ENCODE data around the gene FAM131B.

Gene FAM131B

DNA sequence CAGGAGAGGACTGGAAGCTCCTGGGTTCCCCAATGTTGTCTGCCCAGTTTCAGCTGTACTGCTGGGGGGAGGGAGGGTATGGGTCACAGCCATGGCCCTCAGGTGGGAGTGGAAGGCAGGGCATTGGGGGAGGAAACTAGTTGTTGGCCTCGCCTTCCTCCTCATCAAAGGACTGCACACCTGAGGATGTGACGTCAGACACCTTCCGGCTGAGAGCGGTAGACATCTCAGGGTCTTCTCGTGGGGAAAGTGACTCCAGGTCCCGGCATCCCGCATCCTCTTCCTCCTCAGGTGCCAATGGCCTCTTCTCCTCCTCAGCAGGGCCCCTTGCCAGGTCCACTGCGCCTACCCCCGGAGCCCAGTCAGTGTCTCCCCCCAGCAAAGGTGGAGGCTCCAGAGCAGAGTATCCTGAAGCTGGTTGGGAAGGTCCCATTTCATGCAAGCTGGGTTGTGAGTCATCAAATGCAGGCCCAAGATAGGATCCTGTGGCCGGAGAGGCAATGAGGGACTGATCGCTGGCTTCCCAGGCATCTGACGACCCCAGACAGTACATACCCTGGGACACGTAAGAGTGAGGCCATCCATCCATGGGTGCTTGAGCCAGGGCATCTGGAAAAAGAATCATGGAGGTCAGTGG, 6.0 kb downstream of the FAM131B start:
- Histone ChIP-seq H3K36me3 (ENCODE audit: control insufficient read depth in 1 of 2, insufficient read depth in 2 of 2, low read length in 2 of 2) (no peaks in the 10 kb centered on the region), H3K9ac (ENCODE audit: low read depth in 1 of 2, low read length in 2 of 2) (no peak overlapping the region), H3K27me3 (ENCODE audit: control insufficient read depth in 1 of 2, insufficient read depth in 2 of 2, low read length in 2 of 2) (peaks cover 0 to 3% of the 10 kb centered on the region in 2 donors), H3K4me1 (ENCODE audit: control insufficient read depth in 1 of 2, insufficient read depth in 2 of 2, low read length in 2 of 2) (no peaks in the 10 kb centered on the region), H3K9me3 (ENCODE audit: control insufficient read depth in 1 of 2, low read length in 2 of 2) (no peaks in the 10 kb centered on the region), H3K4me3 (ENCODE audit: low read depth in 1 of 2, low read length in 2 of 2) (no peak overlapping the region), H3K27ac (ENCODE audit: low read depth, low read length) (no peak overlapping the region)

DNA sequence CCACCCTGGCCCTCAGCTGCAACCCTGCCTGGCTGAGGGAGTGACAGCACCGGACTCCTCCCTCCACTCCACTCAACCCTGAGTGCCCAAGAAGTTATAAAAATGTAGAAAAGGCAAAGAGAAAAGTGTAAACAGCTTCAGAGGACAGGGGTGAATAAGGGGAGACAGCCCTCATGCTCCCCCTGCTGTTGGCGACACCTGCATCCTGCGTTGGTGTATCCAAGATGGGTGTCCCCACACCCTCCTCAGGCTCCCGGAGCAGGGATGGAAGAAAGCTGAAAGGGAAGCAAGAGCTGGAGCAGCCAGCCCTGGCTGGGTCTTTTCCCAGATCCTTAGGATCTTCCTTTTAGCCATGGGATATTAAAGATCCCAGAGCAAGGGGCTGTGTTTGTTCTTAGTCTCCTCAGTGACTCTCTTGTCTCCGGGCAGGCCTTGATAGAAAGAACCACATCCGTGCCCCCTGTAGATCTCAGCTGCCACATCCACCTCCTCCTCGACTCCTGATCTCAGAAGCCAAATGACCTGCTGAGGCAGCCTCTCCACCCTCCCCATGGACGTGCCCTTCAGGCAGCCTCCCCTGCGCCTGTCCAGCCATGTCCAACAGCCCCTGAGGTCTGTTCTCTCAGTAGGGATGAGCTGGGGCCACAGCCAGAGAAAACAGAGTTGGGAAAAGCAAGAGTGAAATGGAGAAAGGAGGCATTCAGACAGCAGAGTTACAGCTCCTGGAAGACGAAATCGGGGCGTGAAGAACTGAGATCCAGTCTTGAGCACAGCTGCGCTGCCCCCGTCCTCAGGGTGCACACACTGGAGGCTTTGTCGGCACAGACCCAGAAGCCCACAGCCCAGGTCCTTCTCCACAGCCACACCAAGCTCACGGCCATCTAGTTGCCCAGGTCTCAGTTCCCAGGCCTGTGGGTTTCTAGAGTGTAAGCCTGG, 6.8 kb downstream of the FAM131B start:
- H3K36me3 ChIP-seq (ENCODE audit: control insufficient read depth in 1 of 2, insufficient read depth in 2 of 2, low read length in 2 of 2): no peaks in the 10 kb centered on the region
- H3K9me3 ChIP-seq (ENCODE audit: control insufficient read depth in 1 of 2, low read length in 2 of 2): no peaks in the 10 kb centered on the region
- H3K27me3 ChIP-seq (ENCODE audit: control insufficient read depth in 1 of 2, insufficient read depth in 2 of 2, low read length in 2 of 2): peaks cover 0 to 3% of the 10 kb centered on the region in 2 donors
- no peak overlapping the region for H3K9ac ChIP-seq (ENCODE audit: low read depth in 1 of 2, low read length in 2 of 2)
- no peak overlapping the region for H3K27ac ChIP-seq (ENCODE audit: low read depth, low read length)
- H3K4me1 ChIP-seq (ENCODE audit: control insufficient read depth in 1 of 2, insufficient read depth in 2 of 2, low read length in 2 of 2): no peaks in the 10 kb centered on the region
- no peak overlapping the region for H3K4me3 ChIP-seq (ENCODE audit: low read depth in 1 of 2, low read length in 2 of 2)

DNA sequence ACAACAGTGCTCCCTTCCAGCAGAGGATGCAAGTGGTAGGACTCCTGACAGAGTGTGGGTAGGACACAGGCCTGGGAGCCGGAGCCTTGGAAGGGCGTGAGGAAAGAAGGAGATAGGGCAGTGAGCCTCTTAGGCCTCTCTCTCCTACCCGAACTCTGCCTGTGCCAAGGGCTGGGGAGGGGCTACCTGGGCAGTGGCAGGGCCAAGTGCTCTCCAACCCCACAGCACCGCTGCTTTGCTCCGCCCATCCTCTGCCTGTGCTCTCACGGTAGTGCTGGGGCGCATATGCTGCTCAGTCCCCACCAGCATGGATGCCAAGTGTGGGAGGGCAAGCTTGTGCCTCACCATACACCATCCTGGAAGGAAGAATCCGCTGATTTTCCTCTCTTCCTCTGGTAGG, 7.5 kb downstream of the FAM131B start:
- peaks cover 0 to 2% of the 10 kb centered on the region in 2 donors for H3K27me3 ChIP-seq (ENCODE audit: control insufficient read depth in 1 of 2, insufficient read depth in 2 of 2, low read length in 2 of 2)
- no peaks in the 10 kb centered on the region for H3K9me3 ChIP-seq (ENCODE audit: control insufficient read depth in 1 of 2, low read length in 2 of 2)
- no peak overlapping the region for H3K9ac ChIP-seq (ENCODE audit: low read depth in 1 of 2, low read length in 2 of 2)
- no peak overlapping the region for H3K27ac ChIP-seq (ENCODE audit: low read depth, low read length)
- no peak overlapping the region for H3K4me3 ChIP-seq (ENCODE audit: low read depth in 1 of 2, low read length in 2 of 2)
- no peaks in the 10 kb centered on the region for H3K36me3 ChIP-seq (ENCODE audit: control insufficient read depth in 1 of 2, insufficient read depth in 2 of 2, low read length in 2 of 2)
- no peaks in the 10 kb centered on the region for H3K4me1 ChIP-seq (ENCODE audit: control insufficient read depth in 1 of 2, insufficient read depth in 2 of 2, low read length in 2 of 2)

DNA sequence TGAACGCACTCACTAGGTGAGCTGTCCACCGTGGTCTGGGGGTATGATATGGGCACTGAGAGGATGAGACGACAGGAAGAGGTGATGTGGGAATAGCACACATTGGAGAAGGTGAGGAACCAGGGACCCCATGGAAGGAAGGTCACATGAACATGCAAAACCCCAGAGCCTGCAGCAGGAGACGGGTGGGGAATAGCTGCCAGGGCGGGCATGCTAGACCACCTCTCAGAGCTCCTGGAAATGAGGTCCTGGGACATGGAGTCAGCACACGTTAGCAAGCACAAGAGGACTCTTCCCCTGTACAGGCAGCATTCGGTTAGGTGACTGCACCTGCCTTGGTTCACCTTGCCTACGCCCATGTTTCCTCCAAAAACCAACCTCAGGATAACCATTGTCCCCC, 8.1 kb downstream of the FAM131B start:
- no peaks in the 10 kb centered on the region for H3K4me1 ChIP-seq (ENCODE audit: control insufficient read depth in 1 of 2, insufficient read depth in 2 of 2, low read length in 2 of 2)
- H3K27ac ChIP-seq (ENCODE audit: low read depth, low read length): no peak overlapping the region
- H3K9me3 ChIP-seq (ENCODE audit: control insufficient read depth in 1 of 2, low read length in 2 of 2): no peaks in the 10 kb centered on the region
- no peak overlapping the region for H3K9ac ChIP-seq (ENCODE audit: low read depth in 1 of 2, low read length in 2 of 2)
- H3K27me3 ChIP-seq (ENCODE audit: control insufficient read depth in 1 of 2, insufficient read depth in 2 of 2, low read length in 2 of 2): no peaks in the 10 kb centered on the region
- H3K4me3 ChIP-seq (ENCODE audit: low read depth in 1 of 2, low read length in 2 of 2): no peak overlapping the region
- H3K36me3 ChIP-seq (ENCODE audit: control insufficient read depth in 1 of 2, insufficient read depth in 2 of 2, low read length in 2 of 2): no peaks in the 10 kb centered on the region

DNA sequence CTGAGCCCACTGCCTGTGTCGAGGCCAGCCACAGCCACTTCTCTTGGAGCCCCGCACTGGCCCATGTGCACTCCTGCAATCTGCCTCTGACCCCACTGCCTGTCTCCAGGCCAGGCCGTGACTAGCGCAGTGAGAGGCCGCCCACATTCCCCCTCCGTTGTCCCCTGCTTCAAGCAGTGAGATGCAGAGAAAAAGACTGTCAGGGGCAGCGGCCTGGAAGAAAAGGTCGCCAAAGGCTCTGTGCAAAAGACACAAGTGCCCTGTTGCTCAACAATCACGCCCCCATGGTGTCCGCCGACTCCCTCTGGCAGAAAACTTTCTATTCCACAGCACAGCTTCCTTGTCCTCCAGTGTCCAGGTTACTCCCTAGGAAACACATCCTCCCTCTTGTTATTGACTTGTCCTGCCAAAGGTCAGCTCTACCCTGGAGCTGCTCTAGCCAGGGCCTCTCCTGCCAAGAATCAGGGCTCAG, 9.9 kb downstream of the FAM131B start:
- Histone ChIP-seq H3K27ac (ENCODE audit: low read depth, low read length) (no peak overlapping the region), H3K36me3 (ENCODE audit: control insufficient read depth in 1 of 2, insufficient read depth in 2 of 2, low read length in 2 of 2) (no peaks in the 10 kb centered on the region), H3K9ac (ENCODE audit: low read depth in 1 of 2, low read length in 2 of 2) (no peak overlapping the region), H3K4me3 (ENCODE audit: low read depth in 1 of 2, low read length in 2 of 2) (no peak overlapping the region), H3K4me1 (ENCODE audit: control insufficient read depth in 1 of 2, insufficient read depth in 2 of 2, low read length in 2 of 2) (no peaks in the 10 kb centered on the region), H3K9me3 (ENCODE audit: control insufficient read depth in 1 of 2, low read length in 2 of 2) (no peaks in the 10 kb centered on the region), H3K27me3 (ENCODE audit: control insufficient read depth in 1 of 2, insufficient read depth in 2 of 2, low read length in 2 of 2) (no peaks in the 10 kb centered on the region)

DNA sequence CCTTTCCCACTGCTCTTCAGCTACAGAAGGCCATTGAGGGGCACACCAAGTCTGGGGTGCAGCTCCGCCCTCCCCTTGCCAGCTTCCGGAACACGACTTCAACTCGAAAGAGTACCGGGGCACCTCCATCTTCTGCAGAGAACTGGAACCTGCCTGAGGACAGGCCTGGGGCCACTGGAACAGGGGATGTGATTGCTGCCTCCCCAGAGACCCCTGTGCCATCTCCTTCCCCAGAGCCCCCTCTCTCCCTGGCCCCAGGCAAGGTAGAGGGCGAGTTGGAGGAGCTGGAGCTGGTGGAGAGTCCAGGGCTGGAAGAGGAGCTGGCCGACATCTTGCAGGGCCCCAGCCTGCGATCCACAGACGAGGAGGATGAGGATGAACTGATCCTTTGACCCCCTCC, 10.9 kb downstream of the FAM131B start:
- H3K36me3 ChIP-seq (ENCODE audit: control insufficient read depth in 1 of 2, insufficient read depth in 2 of 2, low read length in 2 of 2): no peaks in the 10 kb centered on the region
- H3K27me3 ChIP-seq (ENCODE audit: control insufficient read depth in 1 of 2, insufficient read depth in 2 of 2, low read length in 2 of 2): no peaks in the 10 kb centered on the region
- H3K9me3 ChIP-seq (ENCODE audit: control insufficient read depth in 1 of 2, low read length in 2 of 2): no peaks in the 10 kb centered on the region
- no peak overlapping the region for H3K27ac ChIP-seq (ENCODE audit: low read depth, low read length)
- no peak overlapping the region for H3K9ac ChIP-seq (ENCODE audit: low read depth in 1 of 2, low read length in 2 of 2)
- H3K4me3 ChIP-seq (ENCODE audit: low read depth in 1 of 2, low read length in 2 of 2): no peak overlapping the region
- no peaks in the 10 kb centered on the region for H3K4me1 ChIP-seq (ENCODE audit: control insufficient read depth in 1 of 2, insufficient read depth in 2 of 2, low read length in 2 of 2)

DNA sequence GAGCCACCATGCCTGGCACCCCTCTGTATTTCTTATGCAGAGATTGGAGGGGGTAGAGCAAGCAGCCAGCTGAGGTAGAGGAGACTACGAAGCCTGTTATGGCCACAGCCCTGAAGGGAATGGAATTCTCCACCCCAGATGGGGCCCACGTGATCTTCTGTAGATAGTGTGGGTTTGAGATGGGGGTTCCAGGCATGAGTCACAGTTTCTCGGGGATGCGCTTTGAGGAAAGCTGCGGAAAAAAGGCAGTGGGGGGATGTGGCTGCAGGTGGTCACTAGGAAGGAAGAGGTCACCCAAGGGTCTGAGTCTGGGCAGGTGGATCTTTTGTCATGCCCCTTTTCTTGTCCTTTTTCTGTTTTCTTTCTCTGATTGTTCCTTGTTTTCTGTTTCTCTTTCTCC, 11.5 kb downstream of the FAM131B start:
- H3K9ac ChIP-seq (ENCODE audit: low read depth in 1 of 2, low read length in 2 of 2): no peak overlapping the region
- no peaks in the 10 kb centered on the region for H3K9me3 ChIP-seq (ENCODE audit: control insufficient read depth in 1 of 2, low read length in 2 of 2)
- no peaks in the 10 kb centered on the region for H3K27me3 ChIP-seq (ENCODE audit: control insufficient read depth in 1 of 2, insufficient read depth in 2 of 2, low read length in 2 of 2)
- no peak overlapping the region for H3K4me3 ChIP-seq (ENCODE audit: low read depth in 1 of 2, low read length in 2 of 2)
- no peak overlapping the region for H3K27ac ChIP-seq (ENCODE audit: low read depth, low read length)
- H3K36me3 ChIP-seq (ENCODE audit: control insufficient read depth in 1 of 2, insufficient read depth in 2 of 2, low read length in 2 of 2): no peaks in the 10 kb centered on the region
- H3K4me1 ChIP-seq (ENCODE audit: control insufficient read depth in 1 of 2, insufficient read depth in 2 of 2, low read length in 2 of 2): no peaks in the 10 kb centered on the region

DNA sequence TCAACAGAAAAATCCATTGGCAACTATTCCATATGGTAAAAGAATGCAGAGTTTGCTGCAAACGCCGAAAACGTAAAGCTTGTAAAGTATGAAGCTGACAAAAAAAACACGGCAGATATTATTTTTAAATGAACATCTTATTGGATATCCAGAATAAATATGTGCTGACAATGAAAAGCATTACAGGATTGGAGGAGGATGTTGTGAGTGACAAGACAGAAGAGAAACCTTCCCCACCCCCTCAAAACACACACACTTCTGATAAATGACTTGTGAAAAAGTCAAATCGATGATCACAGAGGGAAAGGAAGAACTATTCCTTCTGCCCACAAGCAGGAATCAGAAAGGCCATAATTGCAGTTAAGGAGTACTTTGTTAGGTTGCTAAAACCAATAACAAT, 14.6 kb downstream of the FAM131B start:
- no peak overlapping the region for H3K27ac ChIP-seq (ENCODE audit: low read depth, low read length)

DNA sequence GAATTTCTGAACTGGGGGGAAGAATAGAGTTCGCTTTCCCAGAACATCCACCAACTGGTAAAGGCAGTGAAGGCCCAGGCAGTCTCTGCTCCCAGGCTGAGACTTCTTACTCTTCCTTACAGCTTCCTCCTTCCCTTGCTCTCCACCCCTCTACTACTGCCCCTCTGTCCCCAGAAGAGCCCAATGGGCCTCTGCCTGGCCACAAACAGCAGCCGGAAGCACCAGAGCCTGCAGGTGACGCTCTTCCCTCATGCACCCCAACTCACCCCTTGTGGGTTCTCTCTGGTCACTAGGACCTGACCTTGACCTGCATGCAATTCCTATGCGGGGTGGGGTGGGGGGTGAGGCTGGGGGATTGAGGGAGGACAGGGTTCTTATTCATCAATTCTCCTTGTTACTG, 16.5 kb downstream of the FAM131B start:
- Histone ChIP-seq H3K36me3 (ENCODE audit: control insufficient read depth in 1 of 2, insufficient read depth in 2 of 2, low read length in 2 of 2) (no peaks in the 10 kb centered on the region), H3K9ac (ENCODE audit: low read depth in 1 of 2, low read length in 2 of 2) (peak overlapping the region in 1 of 2 donors; percentile 32), H3K27me3 (ENCODE audit: control insufficient read depth in 1 of 2, insufficient read depth in 2 of 2, low read length in 2 of 2) (no peaks in the 10 kb centered on the region), H3K9me3 (ENCODE audit: control insufficient read depth in 1 of 2, low read length in 2 of 2) (no peaks in the 10 kb centered on the region), H3K4me1 (ENCODE audit: control insufficient read depth in 1 of 2, insufficient read depth in 2 of 2, low read length in 2 of 2) (no peaks in the 10 kb centered on the region), H3K4me3 (ENCODE audit: low read depth in 1 of 2, low read length in 2 of 2) (peak overlapping the region; percentile 18 to 50), H3K27ac (ENCODE audit: low read depth, low read length) (no peak overlapping the region)

More for the DNA sequence above, 14.6 kb downstream of the FAM131B start:
- Histone ChIP-seq H3K4me1 (ENCODE audit: control insufficient read depth in 1 of 2, insufficient read depth in 2 of 2, low read length in 2 of 2) (no peaks in the 10 kb centered on the region), H3K27me3 (ENCODE audit: control insufficient read depth in 1 of 2, insufficient read depth in 2 of 2, low read length in 2 of 2) (no peaks in the 10 kb centered on the region), H3K4me3 (ENCODE audit: low read depth in 1 of 2, low read length in 2 of 2) (no peak overlapping the region), H3K9ac (ENCODE audit: low read depth in 1 of 2, low read length in 2 of 2) (no peak overlapping the region), H3K9me3 (ENCODE audit: control insufficient read depth in 1 of 2, low read length in 2 of 2) (no peaks in the 10 kb centered on the region), H3K36me3 (ENCODE audit: control insufficient read depth in 1 of 2, insufficient read depth in 2 of 2, low read length in 2 of 2) (no peaks in the 10 kb centered on the region)

DNA sequence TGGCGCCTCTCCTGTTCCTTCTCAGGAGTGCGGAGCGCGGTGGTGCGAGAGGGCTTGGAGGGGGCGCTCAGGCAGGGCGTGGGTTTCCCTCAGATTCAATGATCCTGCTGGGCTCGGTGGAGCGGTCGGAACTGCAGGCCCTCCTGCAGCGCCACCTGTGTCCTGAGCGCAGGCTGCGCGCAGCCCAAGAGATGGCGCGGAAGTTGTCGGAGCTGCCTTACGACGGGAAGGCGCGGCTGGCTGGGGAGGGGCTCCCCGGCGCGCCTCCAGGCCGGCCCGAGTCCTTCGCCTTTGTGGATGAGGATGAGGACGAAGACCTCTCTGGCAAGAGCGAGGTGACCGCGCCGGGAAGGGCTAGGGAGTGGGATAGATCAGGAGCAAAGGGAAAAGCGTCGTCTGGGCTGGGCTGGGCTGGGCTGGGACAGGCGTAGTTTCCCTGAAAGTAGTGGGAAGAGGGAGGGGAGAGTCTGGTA, 17.0 kb downstream of the FAM131B start:
- Histone ChIP-seq H3K9me3 (ENCODE audit: control insufficient read depth in 1 of 2, low read length in 2 of 2) (no peaks in the 10 kb centered on the region), H3K27me3 (ENCODE audit: control insufficient read depth in 1 of 2, insufficient read depth in 2 of 2, low read length in 2 of 2) (no peaks in the 10 kb centered on the region), H3K4me1 (ENCODE audit: control insufficient read depth in 1 of 2, insufficient read depth in 2 of 2, low read length in 2 of 2) (no peaks in the 10 kb centered on the region), H3K9ac (ENCODE audit: low read depth in 1 of 2, low read length in 2 of 2) (peak overlapping the region; percentile 32 to 40), H3K36me3 (ENCODE audit: control insufficient read depth in 1 of 2, insufficient read depth in 2 of 2, low read length in 2 of 2) (no peaks in the 10 kb centered on the region), H3K27ac (ENCODE audit: low read depth, low read length) (no peak overlapping the region), H3K4me3 (ENCODE audit: low read depth in 1 of 2, low read length in 2 of 2) (peak overlapping the region; percentile 18 to 50)

Data from duodenal mucosa (tissue), 2 donors.